OCI-LY7 (cell line): ENCODE data around the gene ZNF341. TPM values are rescaled to one million over a fixed set of nuclear protein-coding genes. Genes with fewer than 3 reads are reported as not detected.

Experiments used
- BruUV-seq: library from RNA; stranded (reverse); fragments of 400-500 nt; replicated peaks from 2 replicates; lab custom pipeline; 2021; lab: Mats Ljungman, UMichigan
- CTCF ChIA-PET: fragments of 300-600 bp; sonication (Branson Sonifier 250); formaldehyde crosslinking; loops from one replicate; lab custom pipeline; 2022; ENCODE audit warnings: antibody characterized with exemption; ENCODE audit not compliant: unreplicated experiment; lab: Charles Lee
- POLR2A ChIA-PET: fragments of 300-600 bp; sonication (Branson Sonifier 250); formaldehyde crosslinking; loops from one replicate; lab custom pipeline; 2022; ENCODE audit warnings: antibody characterized with exemption; lab: Charles Lee
- DNase-seq: peaks from one replicate; pipeline ENCODE4 v3.0.0-alpha.2; 2015; ENCODE audit warnings: low spot score
- H2AFZ ChIP-seq: fragments of 200-600 bp; sonication (generic), shearing (Covaris generic); 2 replicates; pipeline ENCODE4 v1.6.1; 2014; ENCODE audit warnings: mild to moderate bottlenecking, antibody characterized with exemption, low read length, moderate library complexity
- H3K27ac ChIP-seq: fragments of 200-600 bp; sonication (generic); 2 replicates; pipeline ENCODE4 v1.5.1; 2014; ENCODE audit warnings: mixed run types, low read depth, mild to moderate bottlenecking, moderate library complexity, low read length, inconsistent platforms; ENCODE audit not compliant: poor library complexity, severe bottlenecking
- H3K36me3 ChIP-seq: fragments of 200-600 bp; sonication (generic); 2 replicates; pipeline ENCODE4 v1.6.1; 2014; ENCODE audit warnings: mild to moderate bottlenecking, antibody characterized with exemption, low read length, moderate library complexity, mixed read lengths; ENCODE audit not compliant: insufficient read depth
- H3K4me1 ChIP-seq: fragments of 200-600 bp; sonication (generic); 2 replicates; pipeline ENCODE4 v1.5.1; 2014; ENCODE audit warnings: mild to moderate bottlenecking, low read length; ENCODE audit not compliant: insufficient read depth, poor library complexity, severe bottlenecking
- H3K4me2 ChIP-seq: fragments of 200-600 bp; sonication (generic); 2 replicates; pipeline ENCODE4 v1.6.1; 2014; ENCODE audit warnings: mild to moderate bottlenecking, low read length
- H3K4me3 ChIP-seq: fragments of 200-600 bp; sonication (generic); 2 replicates; pipeline ENCODE4 v1.5.1; 2014; ENCODE audit warnings: mild to moderate bottlenecking, low read depth, low read length; ENCODE audit not compliant: poor library complexity, severe bottlenecking
- H3K79me2 ChIP-seq: fragments of 200-600 bp; sonication (generic); 2 replicates; pipeline ENCODE4 v1.6.1; 2016; ENCODE audit warnings: low read depth, mild to moderate bottlenecking, low read length, moderate library complexity, mixed read lengths; ENCODE audit not compliant: insufficient read depth
- H3K9me2 ChIP-seq: fragments of 200-600 bp; sonication (generic); 2 replicates; pipeline ENCODE4 v1.6.1; 2016; ENCODE audit warnings: mild to moderate bottlenecking, low read length, mixed read lengths; ENCODE audit not compliant: insufficient read depth
- H3K9me3 ChIP-seq: fragments of 200-600 bp; sonication (generic); 2 replicates; pipeline ENCODE4 v1.6.1; 2014; ENCODE audit warnings: mild to moderate bottlenecking, mixed run types, low read length, mixed read lengths
- H4K20me1 ChIP-seq: fragments of 200-600 bp; sonication (generic); 2 replicates; pipeline ENCODE4 v1.6.1; 2014; ENCODE audit warnings: mild to moderate bottlenecking, antibody characterized with exemption, low read length, moderate library complexity, mixed read lengths; ENCODE audit not compliant: insufficient read depth
- EZH2phosphoT487 ChIP-seq: fragments of 200-600 bp; sonication (generic); IDR thresholded peaks from 2 replicates; pipeline ENCODE4 v1.6.1; 2018; ENCODE audit warnings: low read depth, borderline replicate concordance, mild to moderate bottlenecking, mixed run types, antibody characterized with exemption, low read length, moderate library complexity, mixed read lengths
- intact Hi-C: fragments of 100-400 bp; cut with micrococcal nuclease; formaldehyde crosslinking; loops from one replicate; pipeline ENCODE4 v1.10.0; 2022; ENCODE audit not compliant: unreplicated experiment
- total RNA-seq, 2 experiments: library from RNA; depleted of rRNA in 1 of 2; stranded (reverse); fragments of >200 nt in 1 of 2; shearing (Covaris generic) in 1 of 2; gene quantifications; 2 replicates each; pipeline ENCODE4 v1.2.3, GENCODE V29; 2014 to 2022
- TF ChIP-seq, protein P1 (sequence below): fragments of 200-600 bp; sonication (generic); conservative IDR thresholded peaks from 2 replicates; pipeline ENCODE4 v1.5.1; 2014; ENCODE audit warnings: mild to moderate bottlenecking, antibody characterized with exemption, low read length, moderate library complexity, mixed read lengths

ZNF341 gene
- total RNA-seq, 2 experiments from 2014 or later = 3.2 to 7.7 TPM

- DNase-seq = no peak
- no peaks in the 10 kb centered on the region for H3K9me3 ChIP-seq
- BruUV-seq = no TSS peak
- intact Hi-C loops = no loop called here
- H4K20me1 ChIP-seq = no peaks in the 10 kb centered on the region
- no peak overlapping the region for H3K4me3 ChIP-seq
- H3K27ac ChIP-seq = no peak overlapping the region
- H3K9me2 ChIP-seq = no peaks in the 10 kb centered on the region
- H3K36me3 ChIP-seq = peaks cover 8% of the 10 kb centered on the region; the same call in 1 of the 2 replicates
- POLR2A ChIA-PET = no interaction called here
- H3K4me1 ChIP-seq = no peaks in the 10 kb centered on the region
- H3K79me2 ChIP-seq = no peaks in the 10 kb centered on the region
- CTCF ChIA-PET = no interaction called here
- H3K4me2 ChIP-seq = no peak overlapping the region
- no peak overlapping the region for H2AFZ ChIP-seq
- TF ChIP-seq, protein P1, sequence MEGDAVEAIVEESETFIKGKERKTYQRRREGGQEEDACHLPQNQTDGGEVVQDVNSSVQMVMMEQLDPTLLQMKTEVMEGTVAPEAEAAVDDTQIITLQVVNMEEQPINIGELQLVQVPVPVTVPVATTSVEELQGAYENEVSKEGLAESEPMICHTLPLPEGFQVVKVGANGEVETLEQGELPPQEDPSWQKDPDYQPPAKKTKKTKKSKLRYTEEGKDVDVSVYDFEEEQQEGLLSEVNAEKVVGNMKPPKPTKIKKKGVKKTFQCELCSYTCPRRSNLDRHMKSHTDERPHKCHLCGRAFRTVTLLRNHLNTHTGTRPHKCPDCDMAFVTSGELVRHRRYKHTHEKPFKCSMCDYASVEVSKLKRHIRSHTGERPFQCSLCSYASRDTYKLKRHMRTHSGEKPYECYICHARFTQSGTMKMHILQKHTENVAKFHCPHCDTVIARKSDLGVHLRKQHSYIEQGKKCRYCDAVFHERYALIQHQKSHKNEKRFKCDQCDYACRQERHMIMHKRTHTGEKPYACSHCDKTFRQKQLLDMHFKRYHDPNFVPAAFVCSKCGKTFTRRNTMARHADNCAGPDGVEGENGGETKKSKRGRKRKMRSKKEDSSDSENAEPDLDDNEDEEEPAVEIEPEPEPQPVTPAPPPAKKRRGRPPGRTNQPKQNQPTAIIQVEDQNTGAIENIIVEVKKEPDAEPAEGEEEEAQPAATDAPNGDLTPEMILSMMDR = no peak
- no peak for TF ChIP-seq EZH2phosphoT487
Measured at GRCh38 chr20:33767777-33768138, 36.0 kb downstream of the ZNF341 start.

- ChIA-PET CTCF (no interaction called here), POLR2A (interaction anchor here (0.6 kb wide), 1 partner anchor 10 kb away, joined by 3 read pairs; no protein-coding TSS in a partner anchor)
- DNase-seq = no peak
- Histone ChIP-seq H3K4me2 (no peak overlapping the region), H3K4me3 (no peak overlapping the region), H3K9me3 (no peaks in the 10 kb centered on the region), H4K20me1 (no peaks in the 10 kb centered on the region), H3K4me1 (peaks cover 6% of the 10 kb centered on the region), H3K9me2 (no peaks in the 10 kb centered on the region), H3K27ac (no peak overlapping the region), H3K79me2 (no peaks in the 10 kb centered on the region), H3K36me3 (peaks cover 12% of the 10 kb centered on the region; the same call in 1 of the 2 replicates), H2AFZ (no peak overlapping the region)
- TF ChIP-seq EZH2phosphoT487 = no peak
- TF ChIP-seq, protein P1 = no peak
- no TSS peak for BruUV-seq
- intact Hi-C loops = no loop called here
Measured at GRCh38 chr20:33769043-33769442, 37.2 kb downstream of the ZNF341 start.

- H4K20me1 ChIP-seq = no peaks in the 10 kb centered on the region
- H3K4me1 ChIP-seq = peaks cover 6% of the 10 kb centered on the region
- no peak overlapping the region for H3K4me2 ChIP-seq
- H2AFZ ChIP-seq = no peak overlapping the region
- no peak for TF ChIP-seq EZH2phosphoT487
- TF ChIP-seq, protein P1 = no peak
- H3K9me2 ChIP-seq = no peaks in the 10 kb centered on the region
- no TSS peak for BruUV-seq
- DNase-seq = no peak
- H3K4me3 ChIP-seq = no peak overlapping the region
- ChIA-PET CTCF (no interaction called here), POLR2A (no interaction called here)
- H3K36me3 ChIP-seq = peaks cover 12% of the 10 kb centered on the region; the same call in 1 of the 2 replicates
- no peak overlapping the region for H3K27ac ChIP-seq
- intact Hi-C loops = no loop called here
- H3K9me3 ChIP-seq = no peaks in the 10 kb centered on the region
- no peaks in the 10 kb centered on the region for H3K79me2 ChIP-seq
Measured at GRCh38 chr20:33770005-33770404, 38.2 kb downstream of the ZNF341 start.
